Natural killer cell (primary cell): ENCODE measurements around the gene HEPN1. TPM values are rescaled to one million over a fixed set of nuclear protein-coding genes. Genes with fewer than 3 reads are reported as not detected.
A peak's percentile ranks its signal among the peaks of the same experiment; 100 is the strongest.

Experiments used
- ATAC-seq, 3 donors: fragments of 150-1000 bp in 2 of 3; fragments of 200-7000 bp in 1 of 3; cut with Tn5 transposase; 1 replicate in 1 of 3; 2 replicates in 2 of 3; pipeline ENCODE4 v1.10.0; 2021; ENCODE audit warnings: mild to moderate bottlenecking in 2 of 3, moderate library complexity in 2 of 3
- DNase-seq, 2 donors: peaks; one replicate each; pipeline versions ENCODE4 v3.0.0 to v3.0.0-alpha.2; 2013 to 2021; ENCODE audit warnings: mixed read lengths in 1 of 2
- H3K27ac ChIP-seq: one replicate; pipeline ENCODE4 v1.5.1; 2013; ENCODE audit warnings: mild to moderate bottlenecking, low read length
- H3K27me3 ChIP-seq: one replicate; pipeline ENCODE4 v1.6.1; 2013; ENCODE audit warnings: low read length; ENCODE audit not compliant: control insufficient read depth, insufficient read depth
- H3K36me3 ChIP-seq: one replicate; pipeline ENCODE4 v1.6.1; 2013; ENCODE audit warnings: low read length; ENCODE audit not compliant: control insufficient read depth, insufficient read depth
- H3K4me1 ChIP-seq: one replicate; pipeline ENCODE4 v1.6.1; 2013; ENCODE audit warnings: low read length; ENCODE audit not compliant: control insufficient read depth, insufficient read depth
- H3K4me3 ChIP-seq: one replicate; pipeline ENCODE4 v1.5.1; 2013; ENCODE audit warnings: low read length
- H3K9me3 ChIP-seq: one replicate; pipeline ENCODE4 v1.6.1; 2013; ENCODE audit warnings: low read length; ENCODE audit not compliant: control insufficient read depth, insufficient read depth
- H3K27ac Mint-ChIP-seq, 2 donors: one replicate each; pipeline ENCODE4 v1.8.0; 2022; ENCODE audit warnings: mild to moderate bottlenecking in 2 of 2, mixed read lengths in 2 of 2, moderate library complexity in 1 of 2
- H3K27me3 Mint-ChIP-seq, 2 donors: one replicate each; pipeline ENCODE4 v1.8.0; 2022; ENCODE audit warnings: low read depth in 2 of 2, mixed read lengths in 2 of 2
- H3K36me3 Mint-ChIP-seq: one replicate; pipeline ENCODE4 v1.8.0; 2022; ENCODE audit warnings: mixed read lengths
- H3K4me1 Mint-ChIP-seq, 2 donors: one replicate each; pipeline ENCODE4 v1.8.0; 2022; ENCODE audit warnings: mixed read lengths in 2 of 2
- H3K4me3 Mint-ChIP-seq: one replicate; pipeline ENCODE4 v1.8.0; 2022; ENCODE audit warnings: mild to moderate bottlenecking, moderate library complexity, mixed read lengths
- H3K9me3 Mint-ChIP-seq, 2 donors: one replicate each; pipeline ENCODE4 v1.8.0; 2022; ENCODE audit warnings: mixed read lengths in 2 of 2
- CTCF ChIP-seq: fragments of 200-600 bp; IDR thresholded peaks from one replicate; pipeline ENCODE4 v1.8.0; 2022; ENCODE audit warnings: antibody characterized with exemption
- WGBS: methylation state at CpG from one replicate; pipeline ENCODE4 v1.1.7; 2013; ENCODE audit warnings: missing lambda C conversion rate; ENCODE audit not compliant: insufficient coverage; 5-methylcytosine and 5-hydroxymethylcytosine counted together
- intact Hi-C: fragments of 100-400 bp; cut with micrococcal nuclease; formaldehyde crosslinking; loops from one replicate; pipeline ENCODE4 v1.14.2; 2022
- total RNA-seq, 4 donors: library from RNA; stranded (reverse); fragments of 120-200 nt in 1 of 4; gene quantifications; one replicate each; pipeline versions ENCODE4 v1.2.3 to v1.2.4, GENCODE V29; 2013 to 2022

HEPN1 gene
- total RNA-seq, 3 donors from 2014 or later (not counting 1 experiment from before 2014, with no cell fraction given): not detected

- Histone ChIP-seq H3K27me3 (no peaks in the 10 kb centered on the region), H3K36me3 (no peaks in the 10 kb centered on the region), H3K9me3 (no peaks in the 10 kb centered on the region), H3K4me1 (peaks cover 17% of the 10 kb centered on the region), H3K4me3 (no peak overlapping the region), H3K27ac (no peak overlapping the region)
- H3K4me1 Mint-ChIP-seq: peaks cover 0 to 11% of the 10 kb centered on the region in 2 donors
- H3K4me3 Mint-ChIP-seq: peak overlapping the region; percentile 35
- WGBS: 100% methylated on average over 2 of the region's 2 CpGs
- DNase-seq (no peak), ATAC-seq (no peak)
- H3K9me3 Mint-ChIP-seq: no peaks in the 10 kb centered on the region
- intact Hi-C loops: loop anchor here (2.0 kb wide), 1 partner anchor 43 kb away; no protein-coding TSS in a partner anchor
- H3K36me3 Mint-ChIP-seq: no peaks in the 10 kb centered on the region
- H3K27ac Mint-ChIP-seq: no peak overlapping the region
- H3K27me3 Mint-ChIP-seq: peaks cover 2 to 18% of the 10 kb centered on the region in 2 donors
- no peak for TF ChIP-seq CTCF
Measured at GRCh38 chr11:124919898-124920297, 848 bp downstream of the HEPN1 start.

GRCh38 chr11:124920356-124920755 is 1.3 kb downstream of the HEPN1 start:
- Histone ChIP-seq H3K36me3 (no peaks in the 10 kb centered on the region), H3K27ac (peak overlapping the region; percentile 10), H3K9me3 (no peaks in the 10 kb centered on the region), H3K4me1 (peaks cover 17% of the 10 kb centered on the region), H3K4me3 (no peak overlapping the region), H3K27me3 (no peaks in the 10 kb centered on the region)
- ATAC-seq (no peak), DNase-seq (no peak)
- TF ChIP-seq CTCF: no peak
- Mint-ChIP-seq H3K27me3 (peaks cover 2 to 13% of the 10 kb centered on the region in 2 donors), H3K36me3 (no peaks in the 10 kb centered on the region), H3K9me3 (no peaks in the 10 kb centered on the region), H3K27ac (peak overlapping the region in 1 of 2 donors; percentile 23), H3K4me3 (peak overlapping the region; percentile 80), H3K4me1 (peaks cover 0 to 11% of the 10 kb centered on the region in 2 donors)
- intact Hi-C loops: loop anchor here (2.0 kb wide), 1 partner anchor 44 kb away; no protein-coding TSS in a partner anchor
- 100% methylated on average over 4 of the region's 5 CpGs for WGBS

GRCh38 chr11:124920870-124921609 is 2.0 kb downstream of the HEPN1 start:
- no peaks in the 10 kb centered on the region for H3K9me3 Mint-ChIP-seq
- intact Hi-C loops: loop anchor here (2.0 kb wide), 1 partner anchor 44 kb away; no protein-coding TSS in a partner anchor

More at GRCh38 chr11:124920870-124921609, 2.0 kb downstream of the HEPN1 start:
- Histone ChIP-seq H3K4me1 (peaks cover 17% of the 10 kb centered on the region), H3K36me3 (no peaks in the 10 kb centered on the region), H3K4me3 (peak overlapping the region; percentile 11), H3K27ac (peak overlapping the region; percentile 10), H3K27me3 (no peaks in the 10 kb centered on the region), H3K9me3 (no peaks in the 10 kb centered on the region)
- 17% methylated on average over 81 of the region's 82 CpGs for WGBS
- no peak for TF ChIP-seq CTCF
- Mint-ChIP-seq H3K4me3 (peak overlapping the region; percentile 80), H3K27ac (peak overlapping the region in 1 of 2 donors; percentile 23), H3K36me3 (no peaks in the 10 kb centered on the region), H3K4me1 (peaks cover 0 to 11% of the 10 kb centered on the region in 2 donors), H3K27me3 (peaks cover 2 to 6% of the 10 kb centered on the region in 2 donors)
- DNase-seq: peak; percentile 78 to 92
- peak; percentile 82 to 95 (median 94) for ATAC-seq
